ENCODE measurements around the gene WNT16. TPM values are rescaled to one million over a fixed set of nuclear protein-coding genes. Genes with fewer than 3 reads are reported as not detected.

WNT16 gene
- total RNA-seq, 4 donors from 2014 or later: not detected

DNA sequence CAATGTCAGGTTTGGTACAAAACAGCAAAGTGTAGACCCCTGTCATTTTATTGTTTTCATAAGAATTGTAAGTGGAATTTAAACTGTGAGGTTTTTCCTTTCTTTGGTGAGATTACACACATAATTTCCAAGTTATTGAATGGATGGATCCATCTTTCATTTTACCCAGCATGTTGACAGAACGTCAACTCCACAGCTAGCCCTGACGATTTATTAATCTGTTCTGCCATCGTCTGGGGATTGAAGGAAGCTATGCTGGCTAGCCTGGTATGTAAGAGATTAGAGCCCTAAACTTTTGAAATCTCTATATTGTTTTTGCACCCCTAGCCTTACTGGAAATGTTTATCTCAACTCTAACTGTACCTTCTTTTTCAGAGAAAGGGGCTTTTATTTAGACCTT is 8.6 kb downstream of the WNT16 start:
- DNase-seq: no peak
- Histone ChIP-seq H3K4me3 (replicated peaks in 1 of 3) (no peak overlapping the region), H3K27ac (no peak overlapping the region), H3K27me3 (no peaks in the 10 kb centered on the region), H3K9me3 (no peaks in the 10 kb centered on the region), H3K4me1 (no peaks in the 10 kb centered on the region), H3K36me3 (no peaks in the 10 kb centered on the region)
- intact Hi-C loops (cut with DNase I): no loop called here
- TF ChIP-seq, protein P1, sequence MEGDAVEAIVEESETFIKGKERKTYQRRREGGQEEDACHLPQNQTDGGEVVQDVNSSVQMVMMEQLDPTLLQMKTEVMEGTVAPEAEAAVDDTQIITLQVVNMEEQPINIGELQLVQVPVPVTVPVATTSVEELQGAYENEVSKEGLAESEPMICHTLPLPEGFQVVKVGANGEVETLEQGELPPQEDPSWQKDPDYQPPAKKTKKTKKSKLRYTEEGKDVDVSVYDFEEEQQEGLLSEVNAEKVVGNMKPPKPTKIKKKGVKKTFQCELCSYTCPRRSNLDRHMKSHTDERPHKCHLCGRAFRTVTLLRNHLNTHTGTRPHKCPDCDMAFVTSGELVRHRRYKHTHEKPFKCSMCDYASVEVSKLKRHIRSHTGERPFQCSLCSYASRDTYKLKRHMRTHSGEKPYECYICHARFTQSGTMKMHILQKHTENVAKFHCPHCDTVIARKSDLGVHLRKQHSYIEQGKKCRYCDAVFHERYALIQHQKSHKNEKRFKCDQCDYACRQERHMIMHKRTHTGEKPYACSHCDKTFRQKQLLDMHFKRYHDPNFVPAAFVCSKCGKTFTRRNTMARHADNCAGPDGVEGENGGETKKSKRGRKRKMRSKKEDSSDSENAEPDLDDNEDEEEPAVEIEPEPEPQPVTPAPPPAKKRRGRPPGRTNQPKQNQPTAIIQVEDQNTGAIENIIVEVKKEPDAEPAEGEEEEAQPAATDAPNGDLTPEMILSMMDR (IDR thresholded peaks at IDR 0.05): no peak
- TF ChIP-seq POLR2A (IDR thresholded peaks at IDR 0.05): no peak
- WGBS, 2 donors: 47 to 59% methylated on average over 3 of the region's 3 CpGs

DNA sequence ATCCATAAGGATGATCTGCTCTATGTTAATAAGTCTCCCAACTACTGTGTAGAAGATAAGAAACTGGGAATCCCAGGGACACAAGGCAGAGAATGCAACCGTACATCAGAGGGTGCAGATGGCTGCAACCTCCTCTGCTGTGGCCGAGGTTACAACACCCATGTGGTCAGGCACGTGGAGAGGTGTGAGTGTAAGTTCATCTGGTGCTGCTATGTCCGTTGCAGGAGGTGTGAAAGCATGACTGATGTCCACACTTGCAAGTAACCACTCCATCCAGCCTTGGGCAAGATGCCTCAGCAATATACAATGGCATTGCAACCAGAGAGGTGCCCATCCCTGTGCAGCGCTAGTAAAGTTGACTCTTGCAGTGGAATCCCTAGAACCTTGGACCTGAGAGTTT is 10.3 kb downstream of the WNT16 start:
- no peaks in the 10 kb centered on the region for H3K27me3 ChIP-seq
- no peak for TF ChIP-seq POLR2A (IDR thresholded peaks at IDR 0.05)
- DNase-seq: no peak
- H3K27ac ChIP-seq: no peak overlapping the region
- WGBS, 2 donors: 84 to 91% methylated on average over 5 of the region's 5 CpGs
- H3K4me3 ChIP-seq (replicated peaks in 1 of 3): no peak overlapping the region
- H3K4me1 ChIP-seq: no peaks in the 10 kb centered on the region
- intact Hi-C loops (cut with DNase I): no loop called here
- H3K9me3 ChIP-seq: no peaks in the 10 kb centered on the region
- H3K36me3 ChIP-seq: no peaks in the 10 kb centered on the region

DNA sequence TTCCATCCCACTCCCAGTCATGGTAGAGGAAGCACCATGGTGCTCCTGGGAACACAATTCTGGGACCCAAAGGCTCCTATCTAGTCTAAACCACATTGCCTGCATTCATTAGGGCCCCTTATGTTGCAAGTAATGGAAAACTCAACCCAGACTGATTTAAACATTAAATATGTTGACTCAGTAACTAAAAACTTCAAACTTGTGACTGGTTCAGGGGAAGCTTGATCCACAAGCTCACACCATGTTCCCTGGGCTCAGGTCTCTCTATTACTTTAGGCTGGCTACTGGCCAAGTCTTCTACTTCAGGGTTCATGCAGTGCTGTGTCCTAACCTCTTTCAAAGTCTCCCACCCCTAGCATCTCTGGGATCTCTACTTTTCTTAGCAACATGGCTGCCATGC is 13.1 kb downstream of the WNT16 start:
- intact Hi-C loops (cut with DNase I): no loop called here
- H3K9me3 ChIP-seq: no peaks in the 10 kb centered on the region
- peaks cover 0 to 2% of the 10 kb centered on the region in 2 donors for H3K36me3 ChIP-seq
- no peak overlapping the region for H3K27ac ChIP-seq
- no peaks in the 10 kb centered on the region for H3K4me1 ChIP-seq
- DNase-seq: no peak
- no peak for TF ChIP-seq POLR2A (IDR thresholded peaks at IDR 0.05)
- TF ChIP-seq, protein P1 (IDR thresholded peaks at IDR 0.05): no peak
- no peak overlapping the region for H3K4me3 ChIP-seq (replicated peaks in 1 of 3)
- no peaks in the 10 kb centered on the region for H3K27me3 ChIP-seq

DNA sequence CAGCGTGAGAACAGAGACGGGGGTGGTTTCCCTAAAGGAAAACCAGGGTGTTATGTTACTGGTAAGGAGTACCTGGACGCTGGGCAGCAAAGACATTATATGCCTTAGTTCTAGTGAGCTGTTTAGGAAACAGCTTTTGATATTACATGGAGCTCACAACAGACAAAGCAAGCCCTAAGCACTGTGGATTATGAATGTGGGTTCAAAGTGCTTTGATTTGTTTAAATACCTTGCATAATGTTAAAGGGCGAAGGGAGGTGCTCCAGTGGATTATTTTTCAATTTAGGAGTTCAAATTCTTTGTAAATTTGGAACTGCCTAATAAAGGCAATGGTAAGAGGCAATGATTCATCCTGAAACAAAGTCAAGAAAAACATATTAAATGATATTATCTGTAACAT is 13.8 kb downstream of the WNT16 start:
- Histone ChIP-seq H3K4me1 (no peaks in the 10 kb centered on the region), H3K27ac (no peak overlapping the region), H3K36me3 (peaks cover 0 to 2% of the 10 kb centered on the region in 2 donors), H3K27me3 (no peaks in the 10 kb centered on the region), H3K4me3 (replicated peaks in 1 of 3) (no peak overlapping the region), H3K9me3 (no peaks in the 10 kb centered on the region)
- no peak for TF ChIP-seq POLR2A (IDR thresholded peaks at IDR 0.05)
- TF ChIP-seq, protein P1 (IDR thresholded peaks at IDR 0.05): no peak
- 93 to 94% methylated on average over 4 of the region's 4 CpGs for WGBS, 2 donors
- DNase-seq: no peak
- intact Hi-C loops (cut with DNase I): no loop called here

DNA sequence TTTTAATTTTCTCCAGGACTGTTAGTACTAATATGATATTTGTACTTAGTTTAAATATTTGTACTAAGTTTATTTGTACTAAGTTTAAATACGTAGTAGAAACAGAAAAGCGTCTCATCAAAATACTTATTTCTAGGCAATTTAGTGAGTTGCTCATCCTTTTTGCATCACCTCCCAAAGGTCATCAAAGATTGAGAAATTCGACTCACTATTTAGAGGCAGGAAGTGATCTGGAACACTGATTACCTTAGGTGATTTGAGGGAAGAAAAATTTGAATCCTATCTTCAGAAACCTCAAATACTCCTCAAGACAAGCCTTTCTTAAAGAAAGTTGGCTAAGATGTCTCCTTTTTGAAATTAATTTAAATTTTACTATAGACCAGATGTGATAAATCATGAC is 14.5 kb downstream of the WNT16 start:
- Histone ChIP-seq H3K27me3 (no peaks in the 10 kb centered on the region), H3K27ac (no peak overlapping the region), H3K4me1 (no peaks in the 10 kb centered on the region), H3K9me3 (no peaks in the 10 kb centered on the region), H3K4me3 (replicated peaks in 1 of 3) (no peak overlapping the region), H3K36me3 (peaks cover 0 to 2% of the 10 kb centered on the region in 2 donors)
- no peak for TF ChIP-seq POLR2A (IDR thresholded peaks at IDR 0.05)
- TF ChIP-seq, protein P1 (IDR thresholded peaks at IDR 0.05): no peak
- no peak for DNase-seq
- intact Hi-C loops (cut with DNase I): no loop called here
- WGBS, 2 donors: 75 to 81% methylated on average over 3 of the region's 3 CpGs

DNA sequence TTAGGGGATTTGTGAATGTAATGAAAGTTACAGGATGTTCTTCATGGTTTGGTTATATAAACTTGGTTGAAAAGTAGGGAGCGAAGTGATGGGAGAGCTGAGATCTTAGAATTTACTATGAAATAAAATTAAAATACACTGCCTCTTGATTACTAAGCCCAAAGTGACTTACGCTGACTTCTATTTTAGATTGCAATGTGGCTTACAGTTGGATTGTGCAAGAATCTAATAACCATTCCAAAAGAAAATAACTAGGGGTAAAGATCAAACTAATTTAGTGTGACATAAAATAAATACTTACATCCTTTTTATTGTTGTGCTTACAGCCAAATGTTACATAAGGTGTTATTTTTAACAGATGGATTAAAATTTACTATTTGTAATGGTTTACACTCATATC is 15.3 kb downstream of the WNT16 start:
- no peak for DNase-seq
- H3K27me3 ChIP-seq: no peaks in the 10 kb centered on the region
- H3K4me3 ChIP-seq (replicated peaks in 1 of 3): no peak overlapping the region
- 89 to 92% methylated on average over 2 of the region's 2 CpGs for WGBS, 2 donors
- H3K36me3 ChIP-seq: peaks cover 0 to 2% of the 10 kb centered on the region in 2 donors
- H3K4me1 ChIP-seq: no peaks in the 10 kb centered on the region
- H3K27ac ChIP-seq: no peak overlapping the region
- intact Hi-C loops (cut with DNase I): no loop called here
- H3K9me3 ChIP-seq: no peaks in the 10 kb centered on the region
- TF ChIP-seq, protein P1 (IDR thresholded peaks at IDR 0.05): no peak
- TF ChIP-seq POLR2A (IDR thresholded peaks at IDR 0.05): no peak

Data from thyroid gland (tissue), 4 donors.